ENCODE results near the gene ATOH1.

GRCh38 chr4:93843772-93844171 is 15.2 kb downstream of the ATOH1 start:
- no peak for TF ChIP-seq POLR2A (IDR thresholded peaks at IDR 0.05)
- no peak for TF ChIP-seq CTCF (IDR thresholded peaks at IDR 0.05)
